Smooth muscle cell (in vitro differentiated cells): ENCODE measurements around the gene UBP1. TPM values are rescaled to one million over a fixed set of nuclear protein-coding genes. Genes with fewer than 3 reads are reported as not detected.
"Not testable (repeated sequence)": the region's sequence is repeated elsewhere in the genome, so short reads cannot be mapped to it uniquely, and the experiment has no call there.

Source experiments
- DNase-seq: peaks from one replicate; lab custom pipeline; 2025; ENCODE audit not compliant: unreplicated experiment; lab: John Stamatoyannopoulos, UW
- H2AFZ ChIP-seq: fragments of 200-600 bp; sonication (generic); 2 replicates; pipeline ENCODE4 v1.6.0; 2016; ENCODE audit warnings: antibody characterized with exemption, low read depth, mild to moderate bottlenecking
- H3F3A ChIP-seq: fragments of 200-600 bp; sonication (generic); 2 replicates; pipeline ENCODE4 v1.6.0; 2017; ENCODE audit warnings: antibody characterized with exemption, low read depth
- H3K27ac ChIP-seq: fragments of 200-600 bp; sonication (generic); 2 replicates; pipeline ENCODE4 v1.5.1; 2016; ENCODE audit warnings: low read depth, mild to moderate bottlenecking
- H3K27me3 ChIP-seq: fragments of 200-600 bp; sonication (generic); 2 replicates; pipeline ENCODE4 v1.6.1; 2016; ENCODE audit warnings: low read depth, mild to moderate bottlenecking
- H3K36me3 ChIP-seq: fragments of 200-600 bp; sonication (generic); 2 replicates; pipeline ENCODE4 v1.5.1; 2016; ENCODE audit warnings: low read depth
- H3K4me1 ChIP-seq: fragments of 200-600 bp; sonication (generic); 2 replicates; pipeline ENCODE4 v1.5.1; 2016; ENCODE audit warnings: low read depth
- H3K4me2 ChIP-seq: fragments of 200-600 bp; sonication (generic); 2 replicates; pipeline ENCODE4 v1.6.0; 2016; ENCODE audit warnings: mild to moderate bottlenecking
- H3K4me3 ChIP-seq: fragments of 200-600 bp; sonication (generic); 2 replicates; pipeline ENCODE4 v1.5.1; 2016; ENCODE audit warnings: mild to moderate bottlenecking
- H3K79me2 ChIP-seq: fragments of 200-600 bp; sonication (generic); 2 replicates; pipeline ENCODE4 v1.6.0; 2016; ENCODE audit warnings: low read depth, mild to moderate bottlenecking
- H3K9ac ChIP-seq: fragments of 200-600 bp; sonication (generic); 2 replicates; pipeline ENCODE4 v1.6.0; 2016; ENCODE audit warnings: low read depth
- H3K9me3 ChIP-seq: fragments of 200-600 bp; sonication (generic); replicated peaks from 2 replicates; pipeline ENCODE4 v1.5.1; 2016; ENCODE audit warnings: low read depth
- H4K20me1 ChIP-seq: fragments of 200-600 bp; sonication (generic); 2 replicates; pipeline ENCODE4 v1.6.0; 2016; ENCODE audit warnings: low read depth
- CTCF ChIP-seq: fragments of 200-600 bp; sonication (generic); IDR thresholded peaks from 2 replicates; pipeline ENCODE4 v1.5.1; 2017; ENCODE audit warnings: borderline replicate concordance, mild to moderate bottlenecking, antibody characterized with exemption; ENCODE audit not compliant: insufficient read depth, poor library complexity, severe bottlenecking
- WGBS: methylation state at CpG from one replicate; pipeline ENCODE4 v1.1.7; 2016; ENCODE audit warnings: low lambda C conversion rate; 5-methylcytosine and 5-hydroxymethylcytosine counted together
- polyA plus RNA-seq: library from polyadenylated mRNA; unstranded; fragments of >200 nt; fragmentation: Nextera tagmentation; extraction: Ambion mirVana; gene quantifications from 2 replicates; pipeline ENCODE4 v1.2.1, GENCODE V29; 2016
- small RNA-seq: library from RNA; depleted of rRNA; stranded (forward); fragments of <200 nt; gene quantifications from one replicate; pipeline ENCODE3, GENCODE V24; 2014
- total RNA-seq: library from RNA; depleted of rRNA; stranded (reverse); fragments of >200 nt; gene quantifications from 2 replicates; pipeline ENCODE4 v1.2.3, GENCODE V29; 2014

Gene UBP1
- total and polyA plus RNA-seq, 2 experiments from 2014 or later, result 18.4 to 50.9 TPM

DNA sequence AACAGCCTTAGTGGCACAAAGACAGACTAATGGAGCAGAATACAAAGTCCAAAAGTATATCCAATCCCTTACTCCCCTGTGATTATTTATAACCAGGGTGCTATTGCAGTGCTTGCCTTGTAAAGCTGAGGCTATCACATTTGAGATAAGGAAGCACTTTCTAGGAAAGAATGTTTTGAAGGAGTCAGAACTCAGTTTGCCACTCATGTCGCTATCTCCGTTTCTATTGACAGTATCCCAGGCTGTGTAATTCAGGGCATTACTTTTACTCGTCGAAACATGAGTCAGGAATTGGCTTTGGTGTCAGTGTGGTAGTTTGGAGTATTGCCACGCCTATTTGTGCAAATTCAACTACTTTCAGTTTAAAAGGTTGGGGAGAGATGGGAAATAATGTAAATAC lies 84.6 kb downstream of the UBP1 start:
- H2AFZ ChIP-seq, result no peak overlapping the region
- H3K27ac ChIP-seq, result no peak overlapping the region
- no peaks in the 10 kb centered on the region for H3K9me3 ChIP-seq
- no peak overlapping the region for H3K9ac ChIP-seq
- H3K79me2 ChIP-seq, result no peaks in the 10 kb centered on the region
- no peak for DNase-seq
- no peaks in the 10 kb centered on the region for H3K36me3 ChIP-seq
- 33% methylated on average over 5 of the region's 5 CpGs for WGBS
- H3F3A ChIP-seq, result no peaks in the 10 kb centered on the region
- TF ChIP-seq CTCF, result no peak
- H3K4me1 ChIP-seq, result no peaks in the 10 kb centered on the region
- H3K27me3 ChIP-seq, result no peaks in the 10 kb centered on the region
- peaks cover 36% of the 10 kb centered on the region for H4K20me1 ChIP-seq
- H3K4me3 ChIP-seq, result no peak overlapping the region
- H3K4me2 ChIP-seq, result no peak overlapping the region

GRCh38 chr3:33339758-33340157 lies 100.4 kb downstream of the UBP1 start:
- Histone ChIP-seq H3K27ac (no peak overlapping the region), H2AFZ (no peak overlapping the region), H3K27me3 (no peaks in the 10 kb centered on the region), H3K4me2 (no peak overlapping the region), H3K4me1 (no peaks in the 10 kb centered on the region), H3K4me3 (no peak overlapping the region), H3K79me2 (no peaks in the 10 kb centered on the region), H3K9ac (no peak overlapping the region), H3F3A (no peaks in the 10 kb centered on the region), H3K9me3 (peaks cover under 1% of the 10 kb centered on the region), H4K20me1 (no peaks in the 10 kb centered on the region), H3K36me3 (no peaks in the 10 kb centered on the region)
- DNase-seq, result no peak
- no peak for TF ChIP-seq CTCF

DNA sequence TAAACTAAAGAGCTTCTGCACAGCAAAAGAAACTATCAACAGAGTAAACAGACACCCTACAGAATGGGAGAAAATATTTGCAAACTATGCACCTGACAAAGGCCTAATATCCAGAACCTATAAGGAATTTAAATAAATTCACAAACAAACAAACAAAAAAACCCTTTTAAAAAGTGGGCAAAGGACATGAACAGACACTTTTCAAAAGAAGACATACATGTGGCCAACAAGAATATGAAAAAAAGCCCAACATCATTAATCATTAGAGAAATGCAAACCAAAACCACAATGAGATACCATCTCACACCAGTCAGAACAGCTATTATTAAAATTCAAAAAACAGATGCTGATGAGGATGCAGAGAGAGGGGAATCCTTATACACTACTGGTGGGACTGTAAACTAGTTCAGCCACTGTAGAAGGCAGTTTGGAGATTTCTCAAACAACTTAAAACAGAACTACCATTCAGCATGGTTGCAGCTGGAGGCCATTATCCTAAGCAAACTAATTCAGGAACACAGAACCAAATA lies 101.2 kb downstream of the UBP1 start:
- DNase-seq, H4K20me1 ChIP-seq, H3K4me1 ChIP-seq, H3F3A ChIP-seq, H3K4me3 ChIP-seq, H2AFZ ChIP-seq, H3K27ac ChIP-seq, H3K9me3 ChIP-seq, H3K4me2 ChIP-seq, H3K9ac ChIP-seq, H3K36me3 ChIP-seq, H3K27me3 ChIP-seq, H3K79me2 ChIP-seq: not testable (repeated sequence)

Small RNAs within 50 kb of the gene (small RNA-seq; reads per million reads assigned to genes)
- not detected for gene RNU7-110P

Other genes starting within 250 kb of the UBP1 start
- gene SUSD5, start 221.6 kb downstream of the UBP1 start, total RNA-seq, result 1.1 and 1.6 TPM in 2 replicates
- 1.4 and 1.7 TPM in 2 replicates for gene SUSD5, start 221.6 kb downstream of the UBP1 start, polyA plus RNA-seq
- gene FBXL2, start 163.0 kb downstream of the UBP1 start, total RNA-seq, result 10.7 and 13.6 TPM in 2 replicates
- gene FBXL2, start 163.0 kb downstream of the UBP1 start, polyA plus RNA-seq, result 8.9 and 11.3 TPM in 2 replicates